GM06990 (cell line): Measurements from ENCODE around the gene MAP4K1.
"Not testable (repeated sequence)": the region's sequence is repeated elsewhere in the genome, so short reads cannot be mapped to it uniquely, and the experiment has no call there.

Source experiments
- DNase-seq: peaks from one replicate; pipeline ENCODE4 v3.0.0-alpha.2; 2011; ENCODE audit not compliant: insufficient read length; ENCODE audit errors: extremely low read depth
- H3K27me3 ChIP-seq: replicated peaks from 2 replicates; pipeline ENCODE4 v1.6.0; 2011; ENCODE audit warnings: low read length; ENCODE audit not compliant: control insufficient read depth, insufficient read depth
- H3K36me3 ChIP-seq: 2 replicates; pipeline ENCODE4 v1.5.1; 2011; ENCODE audit warnings: low read length; ENCODE audit not compliant: control insufficient read depth, insufficient read depth
- H3K4me3 ChIP-seq: replicated peaks from 2 replicates; pipeline ENCODE4 v1.5.1; 2011; ENCODE audit warnings: low read depth, mild to moderate bottlenecking, control low read depth, low read length
- TF ChIP-seq, protein P1 (sequence below): IDR thresholded peaks from 2 replicates; pipeline ENCODE4 v1.5.1; 2011; ENCODE audit warnings: low read length, control low read depth, mild to moderate bottlenecking, inconsistent platforms; ENCODE audit not compliant: insufficient read depth, poor library complexity, severe bottlenecking

MAP4K1 gene

DNA sequence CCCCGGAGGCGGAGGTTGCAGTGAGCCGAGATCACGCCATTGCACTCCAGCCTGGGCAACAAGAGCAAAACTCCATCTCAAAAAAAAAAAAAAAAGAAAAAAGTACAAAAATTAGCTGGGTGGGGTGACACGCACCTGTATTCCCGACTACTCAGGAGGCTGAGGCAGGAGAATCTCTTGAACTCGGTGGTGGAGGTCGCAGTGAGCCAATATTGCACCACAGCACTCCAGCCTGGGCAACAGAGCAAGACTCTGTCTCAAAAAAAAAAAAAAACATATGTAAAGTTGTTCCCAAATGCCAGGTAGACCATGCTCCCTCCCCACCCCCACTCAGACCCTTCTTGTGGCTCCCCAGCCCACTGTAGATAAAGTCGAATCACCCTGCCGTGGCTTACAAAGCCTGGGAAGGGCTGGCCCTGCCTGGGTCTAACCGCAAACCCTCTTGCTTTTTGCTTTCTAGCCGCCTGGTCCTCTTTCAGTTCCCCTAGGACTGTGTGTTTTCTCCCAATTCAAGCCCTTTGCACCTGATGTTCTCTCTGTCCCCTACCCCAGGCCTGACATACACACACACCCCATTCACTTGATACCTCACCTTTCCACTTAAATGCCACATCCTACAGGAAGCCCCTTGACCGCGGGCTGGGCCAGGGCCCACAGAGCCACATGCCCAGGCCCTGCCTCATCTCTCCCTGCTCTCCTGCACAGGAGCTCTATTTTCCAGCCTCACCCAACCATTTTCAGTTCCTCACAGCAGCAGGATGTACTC is 34.4 kb downstream of the MAP4K1 start:
- DNase-seq = peak; percentile 75
- H3K4me3 ChIP-seq = no peak overlapping the region
- TF ChIP-seq, protein P1, sequence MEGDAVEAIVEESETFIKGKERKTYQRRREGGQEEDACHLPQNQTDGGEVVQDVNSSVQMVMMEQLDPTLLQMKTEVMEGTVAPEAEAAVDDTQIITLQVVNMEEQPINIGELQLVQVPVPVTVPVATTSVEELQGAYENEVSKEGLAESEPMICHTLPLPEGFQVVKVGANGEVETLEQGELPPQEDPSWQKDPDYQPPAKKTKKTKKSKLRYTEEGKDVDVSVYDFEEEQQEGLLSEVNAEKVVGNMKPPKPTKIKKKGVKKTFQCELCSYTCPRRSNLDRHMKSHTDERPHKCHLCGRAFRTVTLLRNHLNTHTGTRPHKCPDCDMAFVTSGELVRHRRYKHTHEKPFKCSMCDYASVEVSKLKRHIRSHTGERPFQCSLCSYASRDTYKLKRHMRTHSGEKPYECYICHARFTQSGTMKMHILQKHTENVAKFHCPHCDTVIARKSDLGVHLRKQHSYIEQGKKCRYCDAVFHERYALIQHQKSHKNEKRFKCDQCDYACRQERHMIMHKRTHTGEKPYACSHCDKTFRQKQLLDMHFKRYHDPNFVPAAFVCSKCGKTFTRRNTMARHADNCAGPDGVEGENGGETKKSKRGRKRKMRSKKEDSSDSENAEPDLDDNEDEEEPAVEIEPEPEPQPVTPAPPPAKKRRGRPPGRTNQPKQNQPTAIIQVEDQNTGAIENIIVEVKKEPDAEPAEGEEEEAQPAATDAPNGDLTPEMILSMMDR = no peak
- peaks cover 6% of the 10 kb centered on the region for H3K36me3 ChIP-seq
- no peaks in the 10 kb centered on the region for H3K27me3 ChIP-seq

GRCh38 chr19:38580080-38580479 is 37.7 kb downstream of the MAP4K1 start:
- H3K36me3 ChIP-seq = no peaks in the 10 kb centered on the region; the same call in 1 of the 2 replicates
- TF ChIP-seq, protein P1 = no peak
- H3K4me3 ChIP-seq = no peak overlapping the region
- DNase-seq = no peak
- H3K27me3 ChIP-seq = no peaks in the 10 kb centered on the region

GRCh38 chr19:38579304-38579703 is 38.4 kb downstream of the MAP4K1 start:
- not testable (repeated sequence) for DNase-seq, H3K36me3 ChIP-seq, H3K27me3 ChIP-seq, H3K4me3 ChIP-seq

- H3K27me3 ChIP-seq = no peaks in the 10 kb centered on the region
- no peak overlapping the region for H3K4me3 ChIP-seq
- TF ChIP-seq, protein P1 = no peak
- H3K36me3 ChIP-seq = no peaks in the 10 kb centered on the region
- DNase-seq = no peak
Observed at GRCh38 chr19:38577826-38578225, 39.9 kb downstream of the MAP4K1 start.

- DNase-seq = no peak
- TF ChIP-seq, protein P1 = no peak
- Histone ChIP-seq H3K27me3 (no peaks in the 10 kb centered on the region; the same call in 1 of the 2 replicates), H3K36me3 (no peaks in the 10 kb centered on the region), H3K4me3 (no peak overlapping the region)
Observed at GRCh38 chr19:38571682-38572081, 46.1 kb downstream of the MAP4K1 start.

DNA sequence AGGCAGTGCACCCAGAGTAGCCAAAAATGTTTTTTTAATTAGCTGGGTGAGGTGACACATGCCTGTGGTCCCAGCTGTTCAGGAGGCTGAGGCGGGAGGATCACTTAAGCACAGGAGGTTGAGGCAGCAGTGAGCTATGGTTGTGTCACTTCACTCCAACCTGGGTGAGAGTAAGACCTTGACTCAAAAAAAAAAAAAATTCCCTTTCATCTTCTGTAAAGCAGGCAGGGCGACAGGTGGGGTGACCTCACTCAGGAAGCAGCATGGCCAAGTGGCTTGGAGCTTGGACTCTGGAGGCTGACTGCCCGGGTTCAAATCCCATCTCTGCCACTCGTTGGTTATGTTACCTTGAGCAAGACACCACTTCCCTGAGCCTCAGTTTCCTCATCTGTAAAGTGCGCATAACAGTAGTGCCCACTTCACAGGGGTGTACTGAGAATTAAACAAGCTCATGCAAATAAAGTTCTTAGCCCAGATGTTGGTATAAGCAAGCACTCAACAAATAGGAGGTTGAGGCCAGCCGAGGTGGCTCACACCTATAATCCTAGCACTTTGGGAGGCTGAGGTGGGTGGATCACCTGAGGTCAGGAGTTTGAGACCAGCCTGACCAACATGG is 48.3 kb downstream of the MAP4K1 start:
- Histone ChIP-seq H3K36me3 (no peaks in the 10 kb centered on the region), H3K27me3 (no peaks in the 10 kb centered on the region; the same call in none of the 2 replicates), H3K4me3 (no peak overlapping the region)
- TF ChIP-seq, protein P1 = no peak
- DNase-seq = peak; percentile 48
